AG10803 (cell line): ENCODE data around the gene MAP3K6.

Experiments used
- DNase-seq: peaks from one replicate; pipeline ENCODE4 v3.0.0; 2010; ENCODE audit warnings: low read depth
- H3K4me3 ChIP-seq: 2 replicates; pipeline ENCODE4 v1.5.1; 2011; ENCODE audit warnings: mild to moderate bottlenecking, low read length, control low read depth
- TF ChIP-seq, protein P1 (sequence below): conservative IDR thresholded peaks from 2 replicates; pipeline ENCODE4 v1.5.1; 2011; ENCODE audit warnings: mild to moderate bottlenecking, low read length, control low read depth, inconsistent platforms

Gene MAP3K6

DNA sequence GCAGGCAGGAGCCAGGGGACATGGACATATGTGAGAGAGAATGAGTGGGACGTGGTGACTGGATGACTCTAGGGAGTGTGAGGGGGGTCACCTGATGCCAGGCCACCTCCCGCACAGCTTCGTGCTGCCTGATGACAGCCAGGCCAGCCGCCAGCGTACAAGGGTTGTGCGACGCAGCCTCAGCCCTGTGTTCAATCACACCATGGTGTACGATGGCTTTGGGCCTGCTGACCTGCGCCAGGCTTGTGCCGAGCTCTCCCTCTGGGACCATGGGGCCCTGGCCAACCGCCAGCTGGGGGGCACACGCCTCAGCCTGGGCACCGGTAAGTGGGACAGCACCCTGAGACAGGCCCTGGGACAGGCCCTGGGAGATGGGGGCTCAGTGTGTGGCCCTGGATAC, 13.6 kb downstream of the MAP3K6 start:
- DNase-seq, result no peak
- no peak overlapping the region for H3K4me3 ChIP-seq
- TF ChIP-seq, protein P1, sequence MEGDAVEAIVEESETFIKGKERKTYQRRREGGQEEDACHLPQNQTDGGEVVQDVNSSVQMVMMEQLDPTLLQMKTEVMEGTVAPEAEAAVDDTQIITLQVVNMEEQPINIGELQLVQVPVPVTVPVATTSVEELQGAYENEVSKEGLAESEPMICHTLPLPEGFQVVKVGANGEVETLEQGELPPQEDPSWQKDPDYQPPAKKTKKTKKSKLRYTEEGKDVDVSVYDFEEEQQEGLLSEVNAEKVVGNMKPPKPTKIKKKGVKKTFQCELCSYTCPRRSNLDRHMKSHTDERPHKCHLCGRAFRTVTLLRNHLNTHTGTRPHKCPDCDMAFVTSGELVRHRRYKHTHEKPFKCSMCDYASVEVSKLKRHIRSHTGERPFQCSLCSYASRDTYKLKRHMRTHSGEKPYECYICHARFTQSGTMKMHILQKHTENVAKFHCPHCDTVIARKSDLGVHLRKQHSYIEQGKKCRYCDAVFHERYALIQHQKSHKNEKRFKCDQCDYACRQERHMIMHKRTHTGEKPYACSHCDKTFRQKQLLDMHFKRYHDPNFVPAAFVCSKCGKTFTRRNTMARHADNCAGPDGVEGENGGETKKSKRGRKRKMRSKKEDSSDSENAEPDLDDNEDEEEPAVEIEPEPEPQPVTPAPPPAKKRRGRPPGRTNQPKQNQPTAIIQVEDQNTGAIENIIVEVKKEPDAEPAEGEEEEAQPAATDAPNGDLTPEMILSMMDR, result no peak

GRCh38 chr1:27351541-27352107, 15.1 kb downstream of the MAP3K6 start:
- H3K4me3 ChIP-seq, result no peak overlapping the region
- TF ChIP-seq, protein P1, result no peak
- DNase-seq, result no peak

DNA sequence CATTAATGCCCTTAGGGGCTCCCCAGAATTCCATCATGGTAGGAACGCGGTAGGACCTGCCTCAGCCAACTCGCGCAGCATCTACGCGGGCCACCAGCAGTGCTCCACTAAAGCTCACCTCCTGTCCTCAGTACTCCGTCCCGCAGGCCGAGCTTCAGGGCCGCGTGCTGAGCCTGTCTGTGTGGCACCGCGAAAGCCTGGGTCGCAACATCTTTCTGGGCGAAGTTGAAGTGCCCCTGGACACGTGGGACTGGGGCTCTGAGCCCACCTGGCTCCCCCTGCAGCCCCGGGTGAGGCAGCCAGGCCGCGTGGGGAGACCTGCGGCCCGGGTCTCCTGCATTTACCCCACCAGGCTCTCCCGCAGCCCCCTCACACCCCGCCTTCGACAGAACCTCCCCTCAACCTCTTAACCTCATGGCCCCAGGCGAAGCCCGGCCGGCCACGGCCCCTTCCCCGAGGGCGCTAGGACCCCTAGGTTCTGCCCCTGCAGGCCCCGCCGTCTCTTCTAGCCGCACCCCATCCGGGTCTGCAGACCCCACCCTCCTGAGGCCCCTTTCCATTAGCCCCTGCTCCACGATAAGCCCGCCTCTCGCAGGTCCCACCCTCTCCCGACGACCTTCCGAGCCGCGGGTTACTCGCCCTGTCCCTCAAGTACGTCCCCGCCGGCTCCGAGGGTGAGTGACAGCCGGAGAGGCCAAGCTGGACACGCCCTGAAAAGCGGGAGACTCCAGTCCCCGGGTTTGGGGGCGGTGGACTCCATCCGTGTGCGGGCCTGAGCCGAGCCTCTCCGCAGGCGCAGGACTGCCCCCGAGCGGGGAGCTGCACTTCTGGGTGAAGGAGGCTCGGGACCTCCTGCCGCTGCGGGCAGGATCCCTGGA, 15.9 kb downstream of the MAP3K6 start:
- H3K4me3 ChIP-seq, result no peak overlapping the region
- TF ChIP-seq, protein P1, result no peak
- DNase-seq, result no peak

DNA sequence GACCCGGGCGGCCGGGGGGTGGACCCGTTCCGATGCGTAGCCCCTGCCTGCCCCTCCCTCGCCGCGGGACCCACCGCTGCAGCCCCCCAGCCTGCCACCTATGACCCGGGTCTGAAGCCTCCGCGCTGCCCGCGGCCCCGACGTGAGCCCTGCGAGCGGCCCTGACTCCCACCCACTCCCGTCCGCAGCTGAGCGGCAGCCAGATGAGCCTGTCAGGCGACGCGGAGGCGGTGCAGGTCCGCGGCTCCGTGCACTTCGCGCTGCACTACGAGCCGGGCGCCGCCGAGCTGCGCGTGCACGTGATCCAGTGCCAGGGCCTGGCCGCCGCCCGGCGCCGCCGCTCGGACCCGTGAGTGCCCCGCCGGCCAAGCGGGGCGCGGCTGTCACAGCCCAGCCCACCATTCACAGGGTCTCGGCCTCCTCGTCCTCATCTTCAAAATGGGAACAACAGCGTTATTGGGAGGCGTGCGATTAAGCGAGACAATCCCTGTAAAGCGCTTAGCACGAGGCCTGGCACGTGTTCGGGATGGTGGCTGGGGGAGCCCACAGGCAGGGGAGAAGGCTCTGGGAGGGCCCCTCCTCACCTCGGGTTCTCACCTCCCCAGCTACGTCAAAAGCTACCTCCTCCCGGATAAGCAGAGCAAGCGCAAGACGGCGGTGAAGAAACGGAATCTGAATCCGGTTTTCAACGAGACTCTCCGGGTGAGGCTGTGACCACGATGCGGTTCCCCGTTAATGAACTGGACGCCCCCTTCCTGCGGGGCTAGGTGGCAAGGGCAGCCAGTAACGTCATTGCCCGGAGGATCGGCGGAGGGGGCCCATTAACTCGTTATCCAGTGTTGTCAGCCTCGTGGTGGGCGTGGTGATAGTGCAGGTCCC, 16.7 kb downstream of the MAP3K6 start:
- peak; percentile 55 for DNase-seq
- H3K4me3 ChIP-seq, result peak overlapping the region; percentile 31

GRCh38 chr1:27348861-27349783, 17.6 kb downstream of the MAP3K6 start:
- no peak for DNase-seq
- TF ChIP-seq, protein P1, result no peak
- peak overlapping the region; percentile 31 for H3K4me3 ChIP-seq

More for the DNA sequence above, 16.7 kb downstream of the MAP3K6 start:
- TF ChIP-seq, protein P1, result no peak

DNA sequence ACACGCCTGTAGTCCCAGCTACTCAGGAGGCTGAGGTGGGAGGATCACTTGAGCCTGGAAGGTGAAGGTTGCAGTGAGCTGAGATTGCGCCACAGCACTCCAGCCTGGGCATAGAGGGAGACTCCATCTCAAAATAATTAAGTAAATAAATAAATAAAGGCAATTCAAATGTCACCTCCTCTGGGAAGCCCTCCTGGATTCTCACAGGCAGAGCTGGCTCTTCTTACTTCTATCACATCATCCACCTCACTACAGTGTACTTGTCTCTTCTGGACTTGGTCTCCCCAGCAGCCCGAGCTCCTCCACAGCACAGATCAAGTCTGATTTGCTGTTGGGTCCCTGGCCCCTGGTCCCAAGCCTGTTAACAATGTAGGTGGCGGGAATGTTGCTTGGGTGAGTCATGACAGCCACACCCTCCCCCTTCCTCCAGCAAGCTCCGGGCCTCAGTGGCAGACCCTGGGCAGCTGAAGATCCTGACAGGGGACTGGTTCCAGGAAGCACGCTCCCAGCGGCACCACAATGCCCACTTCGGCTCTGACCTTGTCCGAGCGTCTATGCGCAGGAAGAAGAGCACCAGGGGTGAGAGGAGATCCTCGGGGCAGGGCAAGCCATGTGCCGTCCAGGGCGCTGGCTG, 19.7 kb downstream of the MAP3K6 start:
- no peak overlapping the region for H3K4me3 ChIP-seq
- TF ChIP-seq, protein P1, result no peak
- DNase-seq, result no peak
